Head of caudate nucleus (tissue), 42 donors: ENCODE measurements around the gene CHADL.
A peak's percentile ranks its signal among the peaks of the same experiment; 100 is the strongest.

ENCODE experiments used
- DNase-seq, 42 donors: peaks; one replicate each; pipeline versions ENCODE4 v3.0.0 to v3.0.0-alpha.2; 2020 to 2021; ENCODE audit warnings: mixed read lengths in 7 of 42
- intact Hi-C: fragments of 100-400 bp; cut with DNase I; formaldehyde crosslinking; loops from one replicate; pipeline ENCODE4 v1.15.0; 2022

CHADL gene, protein sequence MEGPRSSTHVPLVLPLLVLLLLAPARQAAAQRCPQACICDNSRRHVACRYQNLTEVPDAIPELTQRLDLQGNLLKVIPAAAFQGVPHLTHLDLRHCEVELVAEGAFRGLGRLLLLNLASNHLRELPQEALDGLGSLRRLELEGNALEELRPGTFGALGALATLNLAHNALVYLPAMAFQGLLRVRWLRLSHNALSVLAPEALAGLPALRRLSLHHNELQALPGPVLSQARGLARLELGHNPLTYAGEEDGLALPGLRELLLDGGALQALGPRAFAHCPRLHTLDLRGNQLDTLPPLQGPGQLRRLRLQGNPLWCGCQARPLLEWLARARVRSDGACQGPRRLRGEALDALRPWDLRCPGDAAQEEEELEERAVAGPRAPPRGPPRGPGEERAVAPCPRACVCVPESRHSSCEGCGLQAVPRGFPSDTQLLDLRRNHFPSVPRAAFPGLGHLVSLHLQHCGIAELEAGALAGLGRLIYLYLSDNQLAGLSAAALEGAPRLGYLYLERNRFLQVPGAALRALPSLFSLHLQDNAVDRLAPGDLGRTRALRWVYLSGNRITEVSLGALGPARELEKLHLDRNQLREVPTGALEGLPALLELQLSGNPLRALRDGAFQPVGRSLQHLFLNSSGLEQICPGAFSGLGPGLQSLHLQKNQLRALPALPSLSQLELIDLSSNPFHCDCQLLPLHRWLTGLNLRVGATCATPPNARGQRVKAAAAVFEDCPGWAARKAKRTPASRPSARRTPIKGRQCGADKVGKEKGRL

DNA sequence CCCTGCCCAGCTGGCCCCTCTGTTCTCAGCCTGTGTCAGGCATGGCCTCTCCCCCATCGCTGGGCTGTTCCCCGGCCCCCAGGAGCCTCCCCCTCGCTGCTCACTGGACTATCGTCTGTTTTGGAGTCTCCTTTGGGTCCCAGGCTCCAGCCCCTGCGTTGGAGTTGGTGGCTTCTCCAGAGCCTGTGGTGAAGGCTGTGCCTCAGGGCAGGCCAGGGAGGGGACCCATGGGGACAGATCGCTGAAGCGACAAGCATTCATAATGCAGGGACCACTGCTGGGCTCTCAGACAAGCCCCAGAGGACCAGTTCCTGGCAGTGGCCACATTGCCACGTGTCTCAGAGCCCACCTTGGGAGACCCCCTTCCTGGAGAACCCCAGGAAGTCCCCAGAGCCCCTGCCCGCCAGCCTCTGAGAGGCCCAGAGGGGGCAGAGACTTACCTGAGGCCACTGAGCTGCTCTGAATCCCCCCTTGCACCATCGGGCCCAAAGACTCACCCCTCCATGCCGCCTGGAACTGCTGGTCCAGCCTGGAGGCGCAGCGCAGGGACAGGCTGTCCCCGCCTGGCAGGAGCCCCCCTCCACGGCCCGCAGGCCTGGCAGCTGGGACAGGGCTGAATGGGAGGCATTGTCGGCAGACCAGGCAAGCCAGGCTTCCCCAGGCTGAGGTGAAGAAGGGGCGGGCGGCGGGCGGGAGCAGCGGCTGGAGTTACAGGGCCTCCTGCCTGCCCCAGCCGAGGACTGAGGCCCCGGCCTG, at the start of gene CHADL:
Gene CHADL, minus strand, starts transcription at position 555 of the 756 bp plus-strand sequence. Its CDS starts 50 bp downstream, at position 505.
- DNase-seq: peak; percentile 87 to 99 (median 96)
- intact Hi-C loops: no loop called here

DNA sequence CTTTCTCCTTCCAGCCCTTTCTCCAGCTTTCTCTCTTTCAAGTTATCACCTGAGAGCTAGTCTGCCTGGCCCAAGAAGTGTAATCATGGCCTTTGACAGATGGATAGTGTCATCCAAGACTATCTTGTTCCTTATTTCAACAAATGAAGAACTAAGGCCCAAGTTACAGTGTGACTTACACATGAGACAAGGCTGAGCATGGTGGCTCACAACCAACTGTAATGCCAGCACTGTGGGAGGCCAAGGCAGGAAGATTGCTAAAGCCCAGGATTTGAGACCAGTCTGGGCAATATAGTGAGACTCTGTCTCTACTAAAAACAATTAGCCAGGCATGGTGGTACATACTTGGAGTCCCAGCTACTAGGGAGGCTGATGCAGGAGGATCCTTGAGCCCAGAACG, 48.9 kb upstream of the CHADL start:
- intact Hi-C loops: loop anchor here (5.0 to 10.0 kb wide), 2 partner anchors 55 to 197 kb away; partner anchors contain the start of gene EP300
- DNase-seq: no peak

DNA sequence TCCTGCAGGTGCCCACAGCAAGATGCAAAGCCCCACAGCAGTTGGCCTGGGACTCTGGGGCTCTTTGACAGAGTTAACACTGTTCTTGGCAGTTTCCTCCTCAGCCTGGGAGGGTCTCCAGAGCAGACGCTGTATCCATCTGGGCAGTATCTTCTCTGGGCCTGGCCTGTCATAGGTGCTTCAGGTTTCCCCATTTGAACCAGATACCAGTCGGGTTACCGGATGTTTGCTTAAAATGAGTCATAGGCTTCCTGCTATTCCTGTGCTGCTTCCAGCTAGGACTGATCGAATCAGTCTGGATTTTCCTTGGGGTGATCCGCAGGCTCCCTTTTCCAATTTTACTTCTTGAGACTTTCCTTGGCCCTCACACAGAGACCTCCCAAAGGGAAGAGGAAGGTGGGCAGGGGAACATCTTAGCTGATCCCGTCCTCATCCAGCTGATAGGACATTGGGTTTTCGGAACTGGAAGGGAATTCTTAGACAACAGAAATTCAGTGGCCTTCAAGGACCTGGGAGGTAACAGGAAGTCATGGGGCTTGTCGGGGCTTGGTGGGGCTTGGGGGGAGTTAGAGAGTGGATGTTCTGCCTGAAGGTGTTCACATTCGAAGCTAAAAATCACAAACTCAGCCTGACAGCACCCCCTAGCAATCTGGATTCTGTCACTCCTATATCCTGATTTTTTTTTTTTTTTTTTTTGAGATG, 47.7 kb upstream of the CHADL start:
- DNase-seq: no peak
- intact Hi-C loops: loop anchor here (5.0 to 10.0 kb wide), 2 partner anchors 54 to 196 kb away; partner anchors contain the start of gene EP300

DNA sequence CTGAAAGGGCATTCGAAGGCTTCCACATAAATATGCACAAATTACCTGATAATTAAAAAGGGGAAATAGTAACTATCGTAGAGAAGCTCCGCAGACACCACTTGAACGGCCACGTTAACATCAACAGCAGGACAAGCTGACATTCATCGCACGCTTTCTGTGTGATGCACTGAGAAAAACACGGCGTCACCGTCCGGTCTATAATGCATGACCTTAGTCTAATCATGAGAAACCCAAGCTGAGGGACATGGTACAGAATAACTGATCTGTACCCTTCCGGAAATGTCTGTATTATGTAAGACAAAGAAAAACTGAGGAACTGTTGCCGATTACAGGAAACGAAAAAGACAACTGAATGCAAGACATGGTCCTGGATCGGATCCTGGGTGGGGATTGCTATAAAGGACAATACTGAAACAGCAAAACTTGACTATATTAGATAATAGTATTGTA, 45.9 kb upstream of the CHADL start:
- DNase-seq: peak in 11 of 42 donors; percentile 12 to 60 (median 28)
- intact Hi-C loops: loop anchor here (5.0 to 10.0 kb wide), 2 partner anchors 52 to 194 kb away; partner anchors contain the start of gene EP300

DNA sequence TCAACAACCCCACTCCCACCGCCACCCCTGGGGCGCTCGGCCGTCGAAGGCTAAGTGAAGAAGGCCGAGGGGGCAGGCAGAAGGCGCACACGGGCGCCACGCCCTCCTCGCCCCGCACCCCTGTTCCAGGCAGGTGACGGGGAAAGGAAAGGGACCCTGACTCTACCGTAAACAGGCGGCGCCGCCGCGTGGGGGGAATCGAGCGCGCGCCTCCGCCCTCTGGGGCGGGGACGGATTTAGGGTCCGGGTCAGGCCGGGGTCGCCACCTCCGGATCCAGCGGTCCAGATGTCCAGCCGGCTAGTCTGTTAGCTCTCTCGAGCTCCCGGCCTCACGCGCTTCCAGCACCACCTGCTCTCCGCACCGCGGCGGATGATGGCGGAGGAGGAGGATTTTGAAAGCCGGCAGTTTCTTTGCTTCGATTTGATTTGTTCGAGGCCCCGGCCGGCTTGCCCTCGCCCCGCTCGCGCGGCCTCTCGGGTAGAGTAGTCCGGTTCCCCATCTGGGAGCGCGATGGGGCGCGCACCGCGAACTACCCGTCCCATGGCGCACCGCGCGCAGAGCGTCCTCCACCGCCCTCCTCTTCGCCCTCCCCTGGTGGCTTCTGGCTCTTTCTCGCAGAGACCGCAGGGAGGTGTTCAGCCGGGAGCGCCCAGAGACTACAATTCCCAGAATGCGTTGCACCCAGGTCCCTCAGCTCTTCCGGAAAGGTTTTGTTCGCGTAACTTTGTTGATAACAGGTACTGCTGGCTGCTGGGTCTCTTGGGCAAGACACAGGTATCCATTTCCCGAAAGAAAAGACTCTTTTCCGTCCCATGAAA, 45.3 kb upstream of the CHADL start, which contains the start of gene RANGAP1:
Gene RANGAP1, minus strand, starts transcription at position 368 of the 819 bp plus-strand sequence. CDS start 5,143 bp downstream, outside the sequence.
- intact Hi-C loops: loop anchor here (5.0 to 10.0 kb wide), 2 partner anchors 51 to 194 kb away; partner anchors contain the start of gene EP300

DNA sequence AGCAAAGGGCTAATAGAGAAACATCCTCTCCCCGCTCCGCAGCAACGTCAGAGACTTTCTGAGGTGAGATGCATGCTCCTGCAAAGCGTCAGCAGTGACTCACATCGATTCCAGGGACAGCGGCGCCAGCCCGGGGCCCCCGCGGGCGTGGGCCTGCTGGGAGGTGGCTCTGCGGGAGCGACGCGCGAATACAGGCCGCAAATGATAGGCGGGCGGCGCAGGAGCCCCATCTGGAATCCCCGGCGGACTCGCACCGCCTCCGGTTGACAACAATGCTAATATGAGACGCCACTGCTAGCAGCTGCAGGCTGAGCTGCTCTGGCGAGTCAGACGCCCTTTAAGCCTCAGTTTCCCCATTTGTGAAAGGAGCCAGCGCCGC, 44.7 kb upstream of the CHADL start:
- peak; percentile 57 to 93 (median 80) for DNase-seq
- intact Hi-C loops: loop anchor here (5.0 to 10.0 kb wide), 2 partner anchors 51 to 193 kb away; partner anchors contain the start of gene EP300

More for the DNA sequence above, 45.3 kb upstream of the CHADL start, which contains the start of gene RANGAP1:
- DNase-seq: peak; percentile 97 to 100 (median 99)

DNA sequence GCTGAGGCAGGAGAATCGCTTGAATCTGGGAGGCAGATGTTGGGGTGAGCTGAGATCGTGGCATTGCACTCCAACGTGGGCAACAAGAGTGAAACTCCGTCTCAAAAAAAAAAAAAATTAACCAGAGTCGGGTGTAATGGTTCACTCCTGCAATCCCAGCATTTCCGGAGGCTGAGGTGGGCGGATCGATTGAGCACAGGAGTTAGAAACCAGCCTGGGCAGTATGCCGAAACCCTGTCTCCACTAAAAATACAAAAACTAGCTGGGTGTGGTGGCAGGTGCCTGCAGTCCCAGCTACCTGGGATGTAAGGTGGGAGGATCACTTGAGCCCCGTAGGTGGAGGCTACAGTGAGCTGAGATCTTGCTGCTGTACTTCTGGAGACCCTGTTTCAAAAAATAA, 43.7 kb upstream of the CHADL start:
- peak in 3 of 42 donors; percentile 18 to 49 (median 29) for DNase-seq
- intact Hi-C loops: loop anchor here (10.0 kb wide), 1 partner anchor 50 kb away; no protein-coding TSS in a partner anchor

DNA sequence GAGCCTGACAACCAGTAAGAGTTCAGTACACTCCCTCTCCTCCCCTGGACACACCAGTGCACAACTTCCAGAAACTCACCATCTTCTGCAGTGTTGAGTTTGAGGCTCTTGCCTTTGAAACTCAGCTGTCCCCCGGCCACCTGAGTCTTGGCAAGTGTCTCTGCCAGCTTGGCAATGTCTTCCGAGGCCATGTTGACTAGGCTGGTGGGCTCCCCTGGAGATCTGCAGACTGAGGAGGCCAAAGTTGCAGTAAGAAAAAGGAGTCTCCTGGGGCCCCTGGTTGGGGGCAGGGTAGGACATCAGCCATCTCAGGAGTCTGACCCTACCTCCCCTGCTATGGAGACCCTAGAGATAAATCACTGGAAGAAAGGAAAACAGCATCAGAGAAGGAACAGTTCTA, 40.1 kb upstream of the CHADL start:
- no peak for DNase-seq
- intact Hi-C loops: loop anchor here (10.0 kb wide), 1 partner anchor 46 kb away; no protein-coding TSS in a partner anchor

DNA sequence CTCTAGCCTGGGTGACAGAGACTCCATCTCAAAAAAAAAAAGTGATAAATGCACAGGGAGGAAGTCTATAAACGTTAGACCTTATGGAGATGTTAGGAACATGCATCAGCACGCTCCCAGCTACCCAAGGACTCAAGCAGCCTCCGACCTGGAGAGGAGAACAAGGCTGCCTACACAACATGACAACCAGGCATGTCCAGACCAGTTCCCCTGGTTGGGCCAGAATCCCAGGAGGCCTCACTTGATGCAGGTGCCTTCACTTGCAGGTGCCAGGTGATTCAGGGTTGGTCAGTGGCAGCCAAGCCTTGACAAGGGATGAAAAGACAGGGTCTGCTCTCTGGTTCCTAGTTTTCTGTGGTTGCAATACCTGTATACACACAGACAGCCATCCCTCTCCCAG, 39.3 kb upstream of the CHADL start:
- no peak for DNase-seq
- intact Hi-C loops: loop anchor here (10.0 kb wide), 1 partner anchor 45 kb away; no protein-coding TSS in a partner anchor

DNA sequence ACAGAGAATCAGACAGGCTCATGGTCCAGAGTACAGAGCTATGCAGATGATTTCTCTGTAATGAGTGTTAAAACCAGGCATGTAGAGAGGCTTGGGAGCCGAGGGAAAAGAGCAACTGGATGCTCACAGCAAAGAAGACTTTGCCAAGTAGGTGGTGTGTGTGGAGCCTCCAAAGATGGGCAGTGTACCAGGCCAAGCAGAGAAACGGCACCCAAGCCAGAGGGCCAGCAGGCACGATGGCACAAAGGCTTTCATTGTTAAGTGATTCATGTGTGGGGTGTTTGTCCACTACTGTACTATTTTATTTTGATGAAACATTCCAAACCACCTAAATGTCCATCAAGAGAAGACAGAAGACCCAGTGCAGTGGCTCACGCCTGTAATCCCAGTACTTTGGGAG, 34.1 kb upstream of the CHADL start:
- peak in 41 of 42 donors; percentile 29 to 88 (median 74) for DNase-seq
- intact Hi-C loops: no loop called here

DNA sequence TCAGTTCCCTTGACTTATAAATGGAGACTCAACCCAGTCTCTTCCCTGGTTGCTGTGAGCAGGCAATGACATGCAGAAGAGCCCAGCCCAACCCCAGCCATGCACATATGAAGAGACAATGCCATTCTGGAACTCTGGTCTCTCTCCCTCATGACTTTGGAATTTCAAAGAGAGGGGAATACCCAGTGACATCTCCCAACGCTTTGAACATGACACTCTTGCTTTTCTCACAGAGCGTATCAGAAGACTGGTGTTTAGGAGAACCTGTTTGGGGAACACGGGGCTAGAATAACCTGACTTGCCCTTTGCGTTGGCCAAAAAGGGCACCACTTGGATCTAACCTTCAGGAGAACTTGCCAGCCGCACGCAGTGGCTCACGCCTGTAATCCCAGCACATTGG, 32.4 kb upstream of the CHADL start:
- intact Hi-C loops: no loop called here
- DNase-seq: no peak

DNA sequence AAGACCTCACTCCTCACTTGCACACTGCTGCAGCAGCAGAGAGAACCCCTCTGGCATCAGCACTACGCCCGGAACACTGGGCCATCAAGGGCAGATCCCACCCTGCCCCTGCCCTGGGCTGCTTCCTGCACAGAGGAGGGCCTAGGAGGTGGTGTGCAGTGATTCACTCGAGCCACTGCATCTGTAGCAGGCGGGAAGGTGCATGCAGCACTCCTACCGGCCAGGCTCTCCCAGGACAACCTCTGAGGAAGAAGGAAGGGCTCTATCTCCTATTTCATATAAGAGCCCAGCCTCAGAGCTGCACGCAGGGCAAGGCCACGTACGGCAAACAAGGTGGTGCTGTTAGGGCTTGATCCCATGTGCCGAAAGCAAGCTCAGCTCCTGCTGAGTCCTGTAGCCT, 31.1 kb upstream of the CHADL start:
- intact Hi-C loops: no loop called here
- DNase-seq: no peak

DNA sequence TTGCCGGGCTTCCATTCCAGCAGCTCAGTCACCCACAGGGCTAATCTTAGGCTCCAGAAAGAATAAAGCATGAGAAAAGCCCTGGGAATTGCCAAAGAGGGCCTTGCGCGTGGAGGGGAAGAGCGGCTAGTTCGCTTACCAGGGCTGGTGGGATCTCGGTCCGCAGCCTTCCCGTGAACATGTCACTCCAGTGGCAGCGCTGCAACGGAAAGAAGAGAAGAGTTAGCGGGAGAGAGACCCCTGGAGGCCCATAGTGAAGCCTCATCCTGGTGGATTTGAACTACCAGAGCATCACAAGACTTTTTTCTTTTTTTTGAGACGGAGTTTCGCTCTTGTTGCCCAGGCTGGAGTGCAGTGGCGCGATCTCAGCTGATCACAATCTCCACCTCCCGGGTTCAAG, 27.2 kb upstream of the CHADL start:
- DNase-seq: no peak
- intact Hi-C loops: no loop called here

DNA sequence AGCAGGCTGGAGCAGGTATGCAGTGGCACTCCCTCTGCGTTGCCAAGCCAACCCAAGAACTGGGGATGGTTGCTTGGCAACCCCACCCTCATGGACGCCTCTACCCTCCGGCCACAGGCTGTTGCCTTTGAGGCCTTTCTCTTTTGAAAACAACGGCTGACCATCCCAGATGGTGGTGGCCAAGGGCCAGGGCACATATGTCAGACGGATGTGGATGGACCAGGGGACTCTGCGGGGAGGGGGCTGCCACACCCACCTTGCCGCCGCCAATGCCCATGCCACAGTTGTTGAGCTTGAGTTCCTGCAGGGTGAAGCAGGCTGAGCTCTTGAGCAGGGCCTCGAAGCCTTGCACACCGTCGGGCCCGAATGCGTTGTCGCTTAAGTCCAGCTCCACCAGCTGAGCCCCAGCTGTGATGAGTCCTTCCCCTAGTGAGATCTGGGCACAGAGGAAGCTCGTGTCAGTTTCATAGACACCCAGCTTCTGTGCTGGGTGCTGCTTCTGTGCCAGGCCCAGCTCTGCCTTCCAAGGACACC, 23.7 kb upstream of the CHADL start:
- DNase-seq: peak; percentile 68 to 96 (median 90)
- intact Hi-C loops: no loop called here

DNA sequence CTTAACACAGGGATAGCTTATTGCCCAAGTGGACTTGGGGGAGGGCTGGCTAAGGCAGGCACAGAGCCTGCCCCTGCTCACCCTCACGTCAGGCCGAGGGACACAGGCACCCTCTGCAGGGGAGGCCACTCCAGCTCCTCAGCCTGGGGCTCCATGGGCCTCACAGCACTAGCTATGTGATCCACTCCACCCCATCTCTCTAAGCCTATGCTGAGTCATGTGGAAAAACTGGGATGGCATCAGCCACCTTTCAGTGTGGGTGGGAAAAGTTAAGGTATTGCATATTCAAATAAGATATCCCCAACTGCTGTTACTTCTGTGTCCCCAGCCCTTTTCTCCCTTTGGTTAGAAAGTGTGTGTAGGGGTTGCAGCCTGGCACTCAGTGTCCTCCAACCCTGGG, 23.0 kb upstream of the CHADL start:
- intact Hi-C loops: no loop called here
- peak in 26 of 42 donors; percentile 22 to 75 (median 50) for DNase-seq

DNA sequence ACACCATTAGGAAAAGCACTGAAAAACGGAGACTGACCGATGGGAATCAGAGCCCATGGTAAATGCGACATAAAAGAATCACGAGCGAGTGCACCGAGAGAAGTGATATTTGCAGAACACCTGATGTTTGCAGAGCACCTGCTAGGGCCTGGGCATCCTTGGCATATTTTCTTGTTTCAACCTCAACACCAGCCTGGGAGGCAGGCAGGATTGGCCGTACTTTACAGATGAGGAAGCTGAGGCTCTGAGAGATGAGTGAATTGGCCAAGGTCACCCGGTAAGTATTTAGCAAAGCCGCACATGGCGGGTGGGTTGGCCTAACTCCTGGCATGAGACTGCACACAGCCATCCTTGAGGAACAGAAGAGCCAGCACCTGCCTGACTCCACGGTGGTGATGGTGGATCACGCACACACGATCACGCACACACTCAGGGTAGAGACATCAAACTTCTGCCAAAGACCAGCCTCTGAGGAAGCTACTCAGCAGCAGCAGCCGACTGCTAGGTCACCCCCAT, 21.6 kb upstream of the CHADL start:
- no peak for DNase-seq
- intact Hi-C loops: no loop called here
